ENCODE data around the gene RTTN.

GRCh38 chr18:70169747-70170146, 35.7 kb downstream of the RTTN start:
- no peak for TF ChIP-seq CHD2 (IDR thresholded peaks at IDR 0.05; ENCODE audit: low read length, partially characterized antibody)
- TF ChIP-seq POLR2A (IDR thresholded peaks at IDR 0.05; ENCODE audit: low read length): no peak
- no peak for TF ChIP-seq CTCF (IDR thresholded peaks at IDR 0.05)
- no peak for TF ChIP-seq CBX2 (IDR thresholded peaks at IDR 0.05; ENCODE audit: borderline replicate concordance, low read depth)
- TF ChIP-seq JUN (IDR thresholded peaks at IDR 0.05): no peak
- TF ChIP-seq NFE2L2 (conservative IDR thresholded peaks at IDR 0.05; ENCODE audit: low read length): no peak
- TF ChIP-seq CBX8 (IDR thresholded peaks at IDR 0.05): no peak
- no peak for TF ChIP-seq MAZ (IDR thresholded peaks at IDR 0.05; ENCODE audit: borderline replicate concordance, low read depth, low read length)
- TF ChIP-seq GATA3 (IDR thresholded peaks at IDR 0.05; ENCODE audit: borderline replicate concordance): no peak

All from A549 (cell line).